IPS DF 19.7 (cell line): ENCODE results near the gene PPP2R5B.
A peak's percentile ranks its signal among the peaks of the same experiment; 100 is the strongest.

Experiments used
- DNase-seq: peaks from one replicate; pipeline ENCODE4 v3.0.0-alpha.2; 2013; ENCODE audit warnings: low read depth, low spot score

The PPP2R5B gene

GRCh38 chr11:64908766-64909165, 15.7 kb upstream of the PPP2R5B start:
- DNase-seq, result no peak

GRCh38 chr11:64909653-64910343, 14.7 kb upstream of the PPP2R5B start:
- no peak for DNase-seq

- no peak for DNase-seq
Observed at GRCh38 chr11:64910451-64911093, 13.9 kb upstream of the PPP2R5B start.

GRCh38 chr11:64911142-64911541, 13.3 kb upstream of the PPP2R5B start:
- DNase-seq, result no peak

DNA sequence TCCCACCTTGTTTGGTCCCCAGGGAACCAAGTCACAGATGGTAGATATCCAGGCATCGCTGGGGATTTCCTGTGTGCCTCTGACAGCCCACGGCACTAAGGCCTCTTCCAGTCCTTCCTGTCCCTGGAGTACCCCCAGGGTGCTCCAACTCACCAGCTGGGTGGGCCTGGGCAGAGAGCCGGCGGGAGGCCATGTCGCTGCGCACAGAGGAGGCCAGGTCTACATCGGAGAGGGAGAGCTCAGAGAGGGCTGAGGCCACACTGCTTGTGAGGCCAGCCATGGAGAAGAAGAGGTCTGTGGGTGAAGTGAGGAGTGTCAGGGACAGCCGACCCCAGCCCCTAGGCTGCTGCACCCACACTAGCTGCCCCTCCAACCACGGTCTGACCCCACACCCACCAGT, 12.8 kb upstream of the PPP2R5B start:
- DNase-seq, result no peak

GRCh38 chr11:64913171-64913727, 11.2 kb upstream of the PPP2R5B start:
- no peak for DNase-seq

GRCh38 chr11:64914123-64914522, 10.4 kb upstream of the PPP2R5B start:
- no peak for DNase-seq

- DNase-seq, result no peak
Observed at GRCh38 chr11:64915376-64915887, 9.1 kb upstream of the PPP2R5B start.

GRCh38 chr11:64916040-64916774, 8.3 kb upstream of the PPP2R5B start:
- DNase-seq, result no peak

GRCh38 chr11:64916775-64917662, 7.5 kb upstream of the PPP2R5B start, which contains the start of gene ATG2A:
Gene ATG2A (minus strand): TSS chr11:64917209. CDS start chr11:64917135, 74 bp downstream.
- DNase-seq, result peak; percentile 99

- DNase-seq, result no peak
Observed at GRCh38 chr11:64917663-64917995, 6.9 kb upstream of the PPP2R5B start.

GRCh38 chr11:64918017-64918416, 6.5 kb upstream of the PPP2R5B start:
- no peak for DNase-seq

- DNase-seq, result no peak
Observed at GRCh38 chr11:64919627-64920026, 4.9 kb upstream of the PPP2R5B start.

GRCh38 chr11:64920124-64920523, 4.4 kb upstream of the PPP2R5B start:
- no peak for DNase-seq

GRCh38 chr11:64921384-64921783, 3.1 kb upstream of the PPP2R5B start:
- no peak for DNase-seq

- DNase-seq, result no peak
Observed at GRCh38 chr11:64923151-64923661, 1.3 kb upstream of the PPP2R5B start.

GRCh38 chr11:64924910-64925284, 408 bp downstream of the PPP2R5B start:
- DNase-seq, result no peak

GRCh38 chr11:64925536-64926436, 1.3 kb downstream of the PPP2R5B start:
- no peak for DNase-seq

- DNase-seq, result no peak
Observed at GRCh38 chr11:64926689-64927088, 2.2 kb downstream of the PPP2R5B start.

GRCh38 chr11:64928957-64929356, 4.5 kb downstream of the PPP2R5B start:
- no peak for DNase-seq
